AG04450 (cell line): Measurements from ENCODE around the gene C2CD4C. TPM values are rescaled to one million over a fixed set of nuclear protein-coding genes. Genes with fewer than 3 reads are reported as not detected.

Experiments used
- CTCF ChIA-PET: fragments of 300-600, 350-600 bp; formaldehyde crosslinking; extraction: SDS; loops from one replicate; lab custom pipeline; 2022; ENCODE audit warnings: antibody characterized with exemption, inconsistent platforms; lab: Charles Lee
- POLR2A ChIA-PET: fragments of 350-600 bp; formaldehyde crosslinking; extraction: SDS; loops from one replicate; lab custom pipeline; 2021; ENCODE audit warnings: antibody characterized with exemption, inconsistent platforms; lab: Yijun Ruan, JAX
- DNase-seq: peaks from one replicate; pipeline ENCODE4 v3.0.0-alpha.2; 2011; ENCODE audit warnings: low read depth, low spot score
- H3K27ac ChIP-seq: one replicate; pipeline ENCODE4 v1.5.1; 2012; ENCODE audit warnings: low read depth, low read length, control low read depth
- H3K27me3 ChIP-seq: one replicate; pipeline ENCODE4 v1.6.0; 2012; ENCODE audit warnings: low read length; ENCODE audit not compliant: control insufficient read depth, insufficient read depth
- H3K4me3 ChIP-seq: 2 replicates; pipeline ENCODE4 v1.5.1; 2011; ENCODE audit warnings: mild to moderate bottlenecking, low read depth, low read length, control low read depth
- H3K9me3 ChIP-seq: 2 replicates; pipeline ENCODE4 v1.5.1; 2012; ENCODE audit warnings: low read length; ENCODE audit not compliant: control insufficient read depth, insufficient read depth
- polyA plus RNA-seq: library from polyadenylated mRNA; depleted of rRNA; stranded (reverse); fragments of >200 nt; gene quantifications from 2 replicates; pipeline ENCODE4 v1.2.3, GENCODE V29; 2011
- TF ChIP-seq, protein P1 (sequence below): IDR thresholded peaks from 2 replicates; pipeline ENCODE4 v1.5.1; 2011; ENCODE audit warnings: low read depth, low read length, control low read depth, inconsistent platforms

C2CD4C gene
- polyA plus RNA-seq, 1 experiment = 0.05 TPM

DNA sequence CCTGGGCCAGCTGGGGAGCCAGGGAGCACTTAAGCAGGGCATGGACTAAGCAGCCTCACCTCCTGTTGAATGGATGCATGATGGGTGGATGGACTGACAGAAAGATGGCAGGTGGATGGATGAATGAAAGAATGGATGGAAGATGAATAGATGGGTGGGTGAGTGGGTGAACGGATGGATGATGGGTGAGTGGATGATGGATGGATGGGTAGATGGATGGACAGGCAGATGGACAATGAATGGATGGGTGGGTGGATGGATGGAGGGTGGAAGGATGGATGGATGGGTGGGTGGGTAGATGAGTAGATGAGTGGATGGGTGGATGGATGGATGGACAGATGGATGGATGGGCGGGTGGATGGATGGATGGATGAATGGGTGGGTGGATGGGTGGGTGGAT is 33.1 kb upstream of the C2CD4C start:
- ChIA-PET POLR2A (no interaction called here), CTCF (no interaction called here)
- H3K9me3 ChIP-seq = peaks cover 66% of the 10 kb centered on the region
- no peak for DNase-seq
- H3K4me3 ChIP-seq = no peak overlapping the region
- TF ChIP-seq, protein P1, sequence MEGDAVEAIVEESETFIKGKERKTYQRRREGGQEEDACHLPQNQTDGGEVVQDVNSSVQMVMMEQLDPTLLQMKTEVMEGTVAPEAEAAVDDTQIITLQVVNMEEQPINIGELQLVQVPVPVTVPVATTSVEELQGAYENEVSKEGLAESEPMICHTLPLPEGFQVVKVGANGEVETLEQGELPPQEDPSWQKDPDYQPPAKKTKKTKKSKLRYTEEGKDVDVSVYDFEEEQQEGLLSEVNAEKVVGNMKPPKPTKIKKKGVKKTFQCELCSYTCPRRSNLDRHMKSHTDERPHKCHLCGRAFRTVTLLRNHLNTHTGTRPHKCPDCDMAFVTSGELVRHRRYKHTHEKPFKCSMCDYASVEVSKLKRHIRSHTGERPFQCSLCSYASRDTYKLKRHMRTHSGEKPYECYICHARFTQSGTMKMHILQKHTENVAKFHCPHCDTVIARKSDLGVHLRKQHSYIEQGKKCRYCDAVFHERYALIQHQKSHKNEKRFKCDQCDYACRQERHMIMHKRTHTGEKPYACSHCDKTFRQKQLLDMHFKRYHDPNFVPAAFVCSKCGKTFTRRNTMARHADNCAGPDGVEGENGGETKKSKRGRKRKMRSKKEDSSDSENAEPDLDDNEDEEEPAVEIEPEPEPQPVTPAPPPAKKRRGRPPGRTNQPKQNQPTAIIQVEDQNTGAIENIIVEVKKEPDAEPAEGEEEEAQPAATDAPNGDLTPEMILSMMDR = no peak
- H3K27ac ChIP-seq = no peak overlapping the region
- no peaks in the 10 kb centered on the region for H3K27me3 ChIP-seq

DNA sequence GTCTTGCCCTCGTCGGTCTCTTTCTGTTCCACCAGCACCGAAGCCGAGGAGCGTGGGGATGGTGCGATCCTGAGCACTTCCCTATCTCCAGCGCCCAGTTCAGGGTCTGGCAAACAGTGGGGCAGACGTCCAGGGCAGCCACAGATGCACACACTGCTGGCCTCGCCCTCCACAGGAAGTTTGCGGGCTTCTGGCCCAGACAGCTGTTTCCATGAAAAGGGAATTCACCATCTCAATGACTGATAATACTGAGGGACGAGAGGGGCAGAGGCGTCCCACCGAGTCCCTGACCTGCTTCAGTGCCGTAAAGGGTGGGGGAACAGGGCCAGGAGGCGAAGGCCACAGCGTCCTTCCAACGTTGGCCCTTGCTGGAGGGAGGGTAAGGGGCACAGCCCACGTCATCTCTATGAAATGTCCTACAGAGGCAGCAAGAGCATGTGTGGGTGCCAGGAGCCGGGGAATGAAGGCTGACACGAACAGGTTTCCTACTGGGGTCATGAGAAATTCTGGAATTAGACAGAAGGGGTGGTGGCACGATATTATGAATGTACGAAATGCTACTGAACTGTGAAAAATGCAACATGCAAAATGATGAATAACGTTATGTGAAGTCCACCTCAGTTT is 32.4 kb upstream of the C2CD4C start:
- H3K9me3 ChIP-seq = peaks cover 66% of the 10 kb centered on the region
- no peak overlapping the region for H3K27ac ChIP-seq
- peaks cover 2% of the 10 kb centered on the region for H3K27me3 ChIP-seq
- ChIA-PET CTCF (no interaction called here), POLR2A (no interaction called here)
- TF ChIP-seq, protein P1 = no peak
- no peak overlapping the region for H3K4me3 ChIP-seq
- no peak for DNase-seq

DNA sequence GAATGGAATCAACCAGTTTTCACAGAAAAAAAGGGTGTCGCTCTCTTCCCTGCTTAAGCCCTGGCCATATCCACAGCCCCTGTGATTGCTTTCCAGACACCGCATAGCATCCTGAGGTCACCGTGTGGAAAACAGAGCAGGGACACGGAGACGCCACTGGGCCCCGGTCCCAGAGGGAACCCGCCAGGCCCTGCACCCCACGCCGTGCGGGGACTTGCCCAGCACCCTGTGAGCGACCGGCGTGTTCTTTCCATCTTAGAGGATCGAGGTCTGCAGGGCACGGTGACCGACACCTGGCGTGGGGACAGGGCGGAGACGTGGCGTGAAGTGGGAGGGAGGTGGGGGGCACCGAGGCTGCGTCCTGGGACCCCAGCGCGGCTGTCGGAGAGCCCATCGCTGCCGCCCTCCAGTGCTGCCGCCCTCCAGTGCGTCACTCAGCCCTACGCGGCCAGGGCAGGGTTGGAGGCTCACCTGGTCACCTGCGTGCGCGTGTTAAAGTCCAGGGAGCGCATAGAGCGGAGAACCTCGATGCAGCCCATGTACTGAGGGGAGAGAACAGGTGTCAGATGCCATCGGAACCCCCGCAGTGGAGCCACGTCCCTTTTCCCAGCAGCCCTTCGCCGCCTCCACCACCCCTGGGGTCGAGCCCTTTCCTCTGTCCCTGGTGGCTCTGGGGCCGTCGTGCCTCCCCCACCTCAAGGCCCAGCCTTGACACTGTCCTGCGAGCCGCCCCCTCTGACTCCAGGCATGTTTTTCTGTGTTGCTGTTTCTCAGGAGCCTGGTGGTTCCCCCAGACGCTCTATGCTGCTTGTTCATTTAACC is 31.7 kb upstream of the C2CD4C start:
- H3K4me3 ChIP-seq = no peak overlapping the region
- DNase-seq = no peak
- TF ChIP-seq, protein P1 = no peak
- POLR2A ChIA-PET = no interaction called here
- peaks cover 2% of the 10 kb centered on the region for H3K27me3 ChIP-seq
- H3K27ac ChIP-seq = no peak overlapping the region
- H3K9me3 ChIP-seq = peaks cover 69% of the 10 kb centered on the region
- CTCF ChIA-PET = no interaction called here

DNA sequence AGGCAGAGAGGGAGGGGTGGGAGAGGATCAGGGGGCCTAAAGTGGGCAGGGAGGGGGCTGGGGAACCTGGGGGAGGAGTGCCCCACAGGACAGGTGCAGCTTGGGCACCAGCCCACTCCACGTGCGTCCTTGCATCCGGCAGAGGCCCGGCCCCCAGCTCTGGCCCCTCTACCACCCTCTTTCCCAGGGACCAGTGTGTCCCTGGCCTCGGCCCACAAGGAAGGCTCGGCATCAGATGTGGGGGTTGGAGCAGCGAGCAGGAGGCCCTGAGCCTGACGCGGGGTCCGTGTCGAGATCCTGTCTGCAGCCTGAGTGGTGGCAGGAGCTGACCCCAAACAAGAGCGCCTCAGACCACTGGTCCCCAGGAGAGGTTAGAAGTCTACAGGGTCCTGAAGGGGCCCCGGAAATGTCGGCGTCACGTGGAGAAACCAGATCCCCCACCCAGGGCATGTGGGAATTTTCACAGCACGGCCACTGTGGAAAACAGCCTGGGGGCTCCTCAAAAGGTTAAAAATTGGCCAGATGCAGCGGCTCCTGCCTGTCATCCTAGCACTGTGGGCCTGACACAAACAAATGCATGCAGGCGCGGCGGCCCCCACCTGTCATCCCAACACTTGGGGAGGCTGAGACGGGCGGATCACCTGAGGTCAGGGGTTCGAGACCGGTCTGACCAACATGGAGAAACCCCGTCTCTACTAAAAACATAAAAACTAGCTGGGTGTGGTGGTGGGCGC is 30.4 kb upstream of the C2CD4C start:
- ChIA-PET POLR2A (no interaction called here), CTCF (no interaction called here)
- peaks cover 2% of the 10 kb centered on the region for H3K27me3 ChIP-seq
- H3K9me3 ChIP-seq = peaks cover 71% of the 10 kb centered on the region
- H3K4me3 ChIP-seq = no peak overlapping the region
- DNase-seq = no peak
- H3K27ac ChIP-seq = no peak overlapping the region
- TF ChIP-seq, protein P1 = no peak
